ENCODE data around the gene CLSTN2. TPM values are rescaled to one million over a fixed set of nuclear protein-coding genes. Genes with fewer than 3 reads are reported as not detected.

CLSTN2 gene

GRCh38 chr3:140614001-140614400 is 679.0 kb downstream of the CLSTN2 start:
- no peaks in the 10 kb centered on the region for H3K27me3 ChIP-seq (ENCODE audit: control insufficient read depth, insufficient read depth, low read length)
- no peak overlapping the region for H3K4me2 ChIP-seq (ENCODE audit: low read length)
- no peaks in the 10 kb centered on the region for H3K36me3 ChIP-seq (ENCODE audit: insufficient read depth, low read length)
- H3K9ac ChIP-seq (ENCODE audit: low read depth, low read length) = no peak overlapping the region
- no peak overlapping the region for H3K4me3 ChIP-seq (ENCODE audit: low read length)
- no peaks in the 10 kb centered on the region for H3K4me1 ChIP-seq (ENCODE audit: control insufficient read depth, insufficient read depth, low read length)
- H3K9me3 ChIP-seq (replicated peaks; ENCODE audit: low read length) = no peaks in the 10 kb centered on the region

- H3K9ac ChIP-seq (ENCODE audit: low read depth, low read length) = no peak overlapping the region
- H3K36me3 ChIP-seq (ENCODE audit: insufficient read depth, low read length) = no peaks in the 10 kb centered on the region
- no peaks in the 10 kb centered on the region for H3K27me3 ChIP-seq (ENCODE audit: control insufficient read depth, insufficient read depth, low read length)
- H3K9me3 ChIP-seq (replicated peaks; ENCODE audit: low read length) = no peaks in the 10 kb centered on the region
- no peak overlapping the region for H3K4me3 ChIP-seq (ENCODE audit: low read length)
- no peaks in the 10 kb centered on the region for H3K4me1 ChIP-seq (ENCODE audit: control insufficient read depth, insufficient read depth, low read length)
- no peak overlapping the region for H3K4me2 ChIP-seq (ENCODE audit: low read length)
Observed at GRCh38 chr3:140617135-140617534, 682.1 kb downstream of the CLSTN2 start.

- no peak overlapping the region for H3K9ac ChIP-seq (ENCODE audit: low read depth, low read length)
- no peak overlapping the region for H3K4me3 ChIP-seq (ENCODE audit: low read length)
- peaks cover 37% of the 10 kb centered on the region for H3K4me1 ChIP-seq (ENCODE audit: control insufficient read depth, insufficient read depth, low read length)
- no peaks in the 10 kb centered on the region for H3K36me3 ChIP-seq (ENCODE audit: insufficient read depth, low read length)
- no peak overlapping the region for H3K4me2 ChIP-seq (ENCODE audit: low read length)
- no peaks in the 10 kb centered on the region for H3K27me3 ChIP-seq (ENCODE audit: control insufficient read depth, insufficient read depth, low read length)
- H3K9me3 ChIP-seq (replicated peaks; ENCODE audit: low read length) = no peaks in the 10 kb centered on the region
Observed at GRCh38 chr3:140626856-140627255, 691.9 kb downstream of the CLSTN2 start.

Small RNA genes lying within 50 kb of the gene (small RNA-seq; reads per million reads assigned to genes)
- gene AC048346.1 = not detected
